ENCODE results near the gene XKR8.

XKR8 gene

DNA sequence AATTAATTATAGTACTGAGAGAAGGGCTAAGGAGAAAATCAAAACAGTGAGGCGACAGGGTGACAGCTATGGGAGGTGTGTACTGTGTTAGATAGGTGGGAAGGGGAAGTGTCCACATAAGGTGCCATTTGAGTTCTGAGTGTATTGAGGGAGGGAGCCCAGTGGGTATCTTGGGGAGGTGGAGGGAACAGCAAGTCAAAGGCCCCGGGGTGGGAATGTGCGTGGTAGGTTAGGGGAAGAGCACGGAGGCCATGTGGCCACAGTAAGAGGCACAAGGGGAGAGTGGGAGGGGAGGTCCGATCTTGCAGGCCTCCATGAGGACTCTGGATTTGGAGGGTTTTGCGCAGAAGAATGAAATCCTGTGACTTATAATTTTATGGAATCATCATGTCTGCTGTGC, 3.0 kb upstream of the XKR8 start:
- no peak for DNase-seq

DNA sequence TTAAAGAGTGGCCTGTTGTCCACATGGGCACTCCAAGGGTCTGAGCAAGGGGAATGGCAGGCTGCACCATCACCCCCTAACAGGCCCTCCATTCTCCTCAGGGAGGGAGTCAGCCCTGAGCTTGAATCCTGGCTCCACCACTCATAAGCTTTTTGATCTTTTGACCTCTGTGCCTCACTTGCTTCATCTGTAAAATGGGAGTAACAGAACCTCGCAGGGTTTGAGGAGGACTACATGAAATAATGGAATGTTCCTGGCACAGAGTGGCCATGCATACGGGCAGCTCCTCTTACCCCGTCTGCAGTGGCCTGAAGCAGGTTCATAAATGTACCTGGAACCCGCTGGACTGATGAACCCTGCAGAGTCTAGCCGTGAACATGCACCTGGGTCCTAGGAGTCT, 2.1 kb upstream of the XKR8 start:
- DNase-seq, result no peak

DNA sequence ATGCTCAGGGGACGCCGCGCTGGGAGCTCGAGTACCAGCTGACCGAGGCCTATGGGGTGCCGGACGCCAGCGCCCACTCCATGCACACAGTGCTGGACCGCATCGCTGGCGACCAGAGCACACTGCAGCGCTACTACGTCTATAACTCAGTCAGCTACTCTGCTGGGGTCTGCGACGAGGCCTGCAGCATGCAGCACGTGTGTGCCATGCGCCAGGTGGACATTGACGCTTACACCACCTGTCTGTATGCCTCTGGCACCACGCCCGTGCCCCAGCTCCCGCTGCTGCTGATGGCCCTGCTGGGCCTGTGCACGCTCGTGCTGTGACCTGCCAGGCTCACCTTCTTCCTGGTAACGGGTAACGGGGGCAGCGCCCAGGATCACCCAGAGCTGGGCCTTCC, 1.3 kb upstream of the XKR8 start:
- no peak for DNase-seq

DNA sequence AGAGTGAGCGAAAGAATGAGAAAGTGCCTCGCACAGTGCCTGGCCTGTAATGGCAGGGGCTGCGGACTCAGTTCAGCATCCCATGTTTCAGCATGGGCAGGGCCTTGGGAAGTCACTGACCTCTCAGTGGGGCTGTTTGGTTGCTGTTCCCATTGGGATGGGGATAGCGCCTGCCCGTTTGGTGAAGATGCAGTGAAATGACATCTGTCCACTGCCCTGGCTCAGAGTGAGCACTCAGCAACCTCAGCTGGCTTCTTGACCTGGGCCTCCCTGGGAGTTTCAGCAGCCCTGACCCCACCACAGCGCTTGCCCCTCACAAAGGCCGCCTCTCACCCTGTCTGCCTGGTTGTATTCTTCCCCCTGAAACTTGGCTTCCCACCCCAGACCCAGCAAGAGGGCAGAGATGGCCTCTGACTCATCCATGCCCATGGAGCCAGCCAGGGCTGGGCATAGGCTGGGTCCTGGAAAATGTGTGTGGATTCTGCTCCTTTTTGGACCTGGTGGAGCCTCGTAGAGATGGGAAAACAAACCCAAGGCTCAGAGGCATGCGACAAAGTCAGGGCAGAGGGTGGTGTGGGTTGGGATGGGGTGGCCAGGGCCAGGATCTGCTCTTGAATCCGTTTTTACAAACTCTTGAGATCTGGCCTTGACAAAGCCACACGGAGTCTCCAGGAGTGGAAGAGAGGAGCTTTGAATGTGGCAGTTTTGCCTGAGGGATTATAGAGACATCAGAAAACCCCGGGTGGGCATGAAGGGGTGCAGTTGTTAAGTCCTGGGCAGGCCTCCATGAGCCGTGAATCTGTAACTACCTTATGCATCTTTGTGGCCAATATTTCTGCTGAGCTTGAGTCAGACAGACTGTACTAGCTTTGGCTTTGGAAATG, 1.2 kb downstream of the XKR8 start:
- no peak for DNase-seq

DNA sequence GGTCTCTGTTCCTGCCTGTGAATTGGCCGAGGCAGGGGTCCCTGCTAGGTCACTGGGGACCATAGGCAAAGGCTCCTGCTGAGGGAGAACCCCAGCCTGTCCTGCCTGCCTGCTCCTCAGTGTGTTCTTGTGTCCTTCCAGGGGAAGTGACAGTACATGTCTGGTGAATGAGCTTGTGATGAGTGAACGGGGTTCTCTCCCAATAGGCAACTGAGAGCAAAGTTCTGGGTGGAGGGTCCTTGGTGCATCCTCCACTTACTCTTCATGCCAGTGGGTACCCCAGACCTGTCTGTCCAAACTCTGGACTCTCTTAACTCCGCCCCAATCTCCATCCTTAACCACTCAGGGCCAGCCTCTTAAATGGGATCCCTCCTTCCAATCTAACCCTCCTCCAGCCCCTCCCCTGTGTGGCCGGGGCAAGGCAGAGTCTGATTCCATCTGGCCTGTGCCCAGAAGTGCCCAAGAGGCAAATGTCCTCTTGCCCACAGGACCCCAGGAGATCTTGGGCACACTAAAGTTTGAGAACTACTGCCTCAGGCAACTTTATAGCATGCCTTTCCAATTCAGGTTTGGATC, 2.0 kb downstream of the XKR8 start:
- no peak for DNase-seq

DNA sequence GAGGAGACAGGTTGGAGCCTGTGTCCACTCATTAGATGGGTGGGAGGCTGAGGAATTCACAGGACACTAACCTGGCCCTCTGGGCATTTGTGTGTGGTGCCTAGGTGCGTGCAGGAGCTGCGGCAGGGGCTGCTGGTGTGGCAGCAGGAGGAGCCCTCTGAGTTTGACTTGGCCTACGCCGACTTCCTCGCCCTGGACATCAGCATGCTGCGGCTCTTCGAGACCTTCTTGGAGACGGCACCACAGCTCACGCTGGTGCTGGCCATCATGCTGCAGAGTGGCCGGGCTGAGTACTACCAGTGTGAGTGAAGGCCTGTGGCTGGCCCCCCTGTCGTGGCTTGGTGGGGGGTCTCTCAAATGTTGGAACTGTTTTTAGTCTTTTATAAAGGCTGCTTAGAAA, 3.6 kb downstream of the XKR8 start:
- DNase-seq, result no peak

DNA sequence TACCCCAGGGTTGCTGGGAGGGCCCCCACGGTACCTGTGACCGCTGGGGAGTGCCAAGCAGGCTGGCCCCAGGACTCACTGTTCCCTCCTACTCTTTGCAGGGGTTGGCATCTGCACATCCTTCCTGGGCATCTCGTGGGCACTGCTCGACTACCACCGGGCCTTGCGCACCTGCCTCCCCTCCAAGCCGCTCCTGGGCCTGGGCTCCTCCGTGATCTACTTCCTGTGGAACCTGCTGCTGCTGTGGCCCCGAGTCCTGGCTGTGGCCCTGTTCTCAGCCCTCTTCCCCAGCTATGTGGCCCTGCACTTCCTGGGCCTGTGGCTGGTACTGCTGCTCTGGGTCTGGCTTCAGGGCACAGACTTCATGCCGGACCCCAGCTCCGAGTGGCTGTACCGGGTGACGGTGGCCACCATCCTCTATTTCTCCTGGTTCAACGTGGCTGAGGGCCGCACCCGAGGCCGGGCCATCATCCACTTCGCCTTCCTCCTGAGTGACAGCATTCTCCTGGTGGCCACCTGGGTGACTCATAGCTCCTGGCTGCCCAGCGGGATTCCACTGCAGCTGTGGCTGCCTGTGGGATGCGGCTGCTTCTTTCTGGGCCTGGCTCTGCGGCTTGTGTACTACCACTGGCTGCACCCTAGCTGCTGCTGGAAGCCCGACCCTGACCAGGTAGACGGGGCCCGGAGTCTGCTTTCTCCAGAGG, 6.8 kb downstream of the XKR8 start:
- DNase-seq, result no peak

DNA sequence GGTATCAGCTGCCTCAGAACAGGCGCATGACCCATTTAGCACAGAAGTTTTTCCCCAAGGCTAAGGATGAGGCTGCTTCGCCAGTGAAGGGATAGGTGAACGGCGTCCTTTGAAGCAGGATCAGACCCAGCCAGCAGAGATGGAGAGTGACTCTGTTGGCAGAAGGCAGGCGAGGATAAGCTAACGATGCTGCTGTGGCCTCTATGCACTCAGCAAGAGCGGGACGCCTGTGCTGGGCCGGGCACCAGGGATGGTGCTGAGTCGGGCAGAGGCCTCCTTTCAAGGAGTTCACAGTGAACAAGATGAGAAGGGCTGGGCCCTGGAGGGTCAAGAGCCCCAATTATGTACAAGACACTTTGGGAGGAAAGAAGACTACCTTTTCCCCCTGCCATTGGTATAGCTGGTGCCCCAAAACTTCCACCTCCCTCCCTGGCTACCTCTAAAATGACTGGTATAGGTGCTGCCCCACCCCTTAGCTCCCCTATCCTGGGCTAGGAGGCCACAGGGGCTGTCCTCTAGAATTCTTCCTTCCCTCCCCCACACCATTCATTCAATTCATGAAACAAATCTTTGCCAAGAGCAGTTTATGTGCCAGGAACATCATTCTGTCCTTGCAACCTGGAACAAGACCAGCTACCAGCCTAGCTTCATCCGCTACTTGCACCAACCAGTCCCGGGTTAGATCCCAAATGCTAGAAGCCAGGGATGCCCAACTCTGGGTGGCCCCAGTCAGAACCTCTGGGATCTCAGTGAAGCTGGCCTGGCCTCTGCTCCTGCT, 7.5 kb downstream of the XKR8 start:
- DNase-seq, result no peak

DNA sequence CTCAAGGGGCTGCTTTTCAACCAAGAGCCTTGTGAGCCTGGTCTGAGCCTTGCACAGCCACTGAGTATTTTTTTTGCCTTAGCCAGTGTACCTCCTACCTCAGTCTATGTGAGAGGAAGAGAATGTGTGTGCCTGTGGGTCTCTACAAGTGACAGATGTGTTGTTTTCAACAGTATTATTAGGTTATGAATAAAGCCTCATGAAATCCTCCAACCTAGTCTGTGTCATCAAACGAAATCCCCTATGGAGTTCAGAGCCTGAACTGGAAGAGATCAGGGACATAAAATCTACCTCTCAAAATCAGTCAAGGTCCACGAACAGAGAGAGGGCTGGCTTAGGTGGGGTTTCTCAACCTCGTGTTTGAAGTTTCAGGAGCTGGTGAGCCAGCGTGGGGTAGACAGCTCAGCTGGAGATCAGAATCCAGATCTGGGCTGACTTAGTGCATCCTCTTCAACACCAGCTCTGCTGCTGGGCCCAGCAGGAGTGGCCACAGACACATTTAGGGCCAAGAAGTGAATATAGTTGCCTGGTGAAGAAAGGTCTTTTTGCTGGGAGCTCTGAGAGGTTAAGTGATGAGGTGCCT, 8.2 kb downstream of the XKR8 start:
- DNase-seq, result no peak

DNA sequence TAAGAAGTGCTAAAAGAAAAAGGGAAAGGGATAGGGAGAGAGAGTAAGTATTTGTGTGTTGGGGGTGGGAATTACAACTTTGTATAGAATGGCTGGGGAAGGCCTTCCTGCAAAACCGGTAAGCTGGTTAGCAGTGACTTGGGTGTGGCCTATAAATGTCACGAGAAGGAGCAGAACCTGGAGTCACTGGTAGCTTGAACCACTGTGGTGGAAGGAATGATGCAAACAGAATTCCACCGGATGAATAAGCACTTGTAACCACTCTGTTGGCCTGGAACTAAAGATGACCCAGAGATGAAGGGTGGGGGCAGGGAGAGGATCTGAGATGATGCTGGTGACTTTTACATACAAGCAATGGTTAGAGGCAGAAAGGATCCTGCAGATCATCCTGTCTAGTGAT, 8.9 kb downstream of the XKR8 start:
- DNase-seq, result no peak

DNA sequence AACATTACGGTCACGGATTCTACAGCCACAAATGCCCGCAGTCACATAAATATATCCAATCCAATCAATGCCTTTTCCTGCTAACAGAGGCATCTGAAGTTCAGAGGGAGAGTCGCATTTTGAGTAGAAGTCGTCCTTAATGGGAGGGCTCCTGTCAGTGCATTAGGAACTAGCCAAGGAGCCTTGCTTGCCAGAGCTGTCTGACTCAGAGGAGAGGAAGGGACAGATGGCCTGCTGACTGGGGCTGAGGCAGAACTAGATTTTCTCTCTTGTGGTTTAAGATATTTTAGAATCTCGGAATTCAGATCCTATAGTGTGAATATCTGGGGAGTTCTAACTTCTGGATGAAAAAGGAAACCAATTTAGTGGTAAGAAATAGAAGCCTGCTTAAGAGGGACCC, 10.6 kb downstream of the XKR8 start:
- DNase-seq, result no peak

DNA sequence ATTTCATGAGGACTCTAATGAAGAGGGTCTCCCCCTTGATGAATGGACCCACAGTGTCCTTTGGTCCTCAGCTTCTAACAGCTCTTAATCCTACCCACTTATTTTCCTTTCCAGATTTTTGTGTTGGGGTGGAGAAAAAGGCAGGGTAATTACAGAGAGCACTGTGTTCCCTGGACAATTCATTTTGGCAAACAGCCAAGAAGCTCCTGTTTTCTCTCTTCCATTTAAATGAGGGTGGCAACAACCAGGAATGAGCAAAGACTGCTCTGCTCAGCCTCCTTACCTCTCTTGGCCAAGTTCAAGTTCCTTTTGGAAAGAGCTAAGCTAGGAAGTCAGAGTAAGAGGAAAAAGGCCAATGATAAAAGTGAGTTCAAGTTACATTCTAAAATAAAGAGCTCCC, 11.9 kb downstream of the XKR8 start:
- DNase-seq, result peak; percentile 71

DNA sequence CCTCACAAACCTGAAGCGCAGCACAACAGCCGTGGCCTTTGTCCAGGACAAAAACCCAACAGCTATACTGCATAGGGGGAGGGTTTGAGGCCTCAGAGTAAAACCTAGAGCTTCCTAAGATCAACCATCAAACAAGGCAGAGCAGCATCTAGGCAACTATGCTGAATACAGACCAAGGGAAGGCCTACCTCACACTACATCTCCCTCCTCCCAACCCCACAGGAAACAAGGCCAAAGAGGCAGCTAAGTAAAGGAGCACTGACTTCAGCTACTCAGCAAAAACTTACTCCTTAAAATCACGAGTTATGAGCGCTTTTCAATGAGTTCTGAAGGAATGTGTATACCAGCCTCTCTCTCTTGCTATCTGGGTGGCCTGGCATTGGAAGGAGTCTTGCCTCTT, 12.4 kb downstream of the XKR8 start:
- DNase-seq, result no peak

DNA sequence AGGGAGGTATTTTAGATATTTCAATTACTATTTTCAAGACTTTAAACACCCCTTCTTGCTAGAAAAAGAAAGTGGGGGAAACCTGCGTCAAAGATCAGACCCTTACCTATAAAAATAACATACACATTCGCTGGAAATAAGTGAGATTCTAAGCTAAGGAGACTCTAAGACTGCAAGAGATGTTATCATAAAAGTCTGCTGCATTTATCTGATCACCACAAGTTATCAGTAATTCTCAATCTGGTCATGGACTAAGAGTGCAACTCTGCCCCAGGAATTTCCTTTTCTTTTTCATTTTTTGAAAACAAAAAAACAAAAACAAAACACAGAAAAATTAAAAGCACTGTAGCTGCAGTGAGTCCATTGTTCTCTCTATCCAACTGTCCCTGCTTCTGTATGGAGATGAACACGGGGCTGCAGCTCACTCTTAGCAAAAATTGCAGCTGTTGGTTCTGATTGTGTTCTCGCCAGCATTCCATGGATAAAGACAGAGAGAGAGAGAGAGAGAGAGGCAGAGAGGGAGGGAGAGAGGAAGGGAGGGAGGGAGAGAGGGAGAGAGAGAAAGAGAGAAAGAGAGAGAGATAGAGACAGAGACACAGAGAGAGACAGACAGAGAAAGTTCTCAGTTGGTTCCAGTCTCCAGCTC, 14.1 kb downstream of the XKR8 start:
- peak; percentile 52 for DNase-seq

DNA sequence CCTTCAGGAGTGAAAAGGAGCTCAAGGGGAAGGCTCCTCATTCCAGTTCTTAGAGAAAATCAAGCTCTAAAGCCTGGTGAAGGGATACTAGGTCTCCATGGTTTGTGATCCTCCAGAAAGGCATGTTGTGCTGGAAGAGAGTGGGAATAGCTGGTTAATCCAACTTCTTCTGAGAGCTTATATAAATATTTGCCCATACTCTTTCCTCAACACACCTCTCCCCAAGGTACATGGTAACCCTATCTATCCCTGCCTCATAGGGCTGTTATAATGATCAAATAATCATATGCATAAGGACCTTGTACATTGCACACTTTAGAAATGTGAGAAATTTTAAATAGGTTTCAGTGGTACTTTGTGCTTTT, 14.6 kb downstream of the XKR8 start:
- no peak for DNase-seq

DNA sequence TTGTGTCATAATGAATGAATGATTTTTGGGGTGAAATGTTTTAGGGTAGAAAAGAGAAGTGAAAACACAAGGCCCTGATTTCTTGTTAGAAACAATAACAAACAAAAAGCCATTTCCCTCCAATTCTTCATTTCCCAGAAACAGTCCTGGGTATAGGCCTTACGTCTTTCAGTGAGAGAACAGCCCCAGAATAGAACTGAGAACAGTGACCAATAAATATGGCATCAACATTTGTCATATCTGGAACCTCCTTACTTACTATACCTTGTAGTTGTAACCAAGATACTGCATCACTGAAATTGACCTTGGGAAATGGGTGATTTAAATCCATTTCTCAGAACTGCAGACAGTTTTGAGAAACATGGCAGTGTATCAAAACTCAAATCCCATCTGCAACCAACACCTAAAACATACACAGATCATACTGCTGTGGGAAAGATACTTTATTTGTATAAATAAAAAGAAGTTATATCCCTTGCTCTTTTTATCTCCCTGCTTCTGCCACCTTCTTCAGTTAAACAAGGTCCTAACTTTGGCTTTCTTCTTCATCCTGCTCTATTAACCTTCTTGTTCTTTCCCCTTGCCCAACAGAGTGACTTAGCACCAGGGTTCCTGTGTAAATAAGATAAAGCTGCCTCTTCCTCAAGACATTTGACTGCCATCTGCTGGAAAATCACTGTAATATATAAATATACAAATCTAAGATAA, 19.5 kb downstream of the XKR8 start:
- DNase-seq, result peak; percentile 53

DNA sequence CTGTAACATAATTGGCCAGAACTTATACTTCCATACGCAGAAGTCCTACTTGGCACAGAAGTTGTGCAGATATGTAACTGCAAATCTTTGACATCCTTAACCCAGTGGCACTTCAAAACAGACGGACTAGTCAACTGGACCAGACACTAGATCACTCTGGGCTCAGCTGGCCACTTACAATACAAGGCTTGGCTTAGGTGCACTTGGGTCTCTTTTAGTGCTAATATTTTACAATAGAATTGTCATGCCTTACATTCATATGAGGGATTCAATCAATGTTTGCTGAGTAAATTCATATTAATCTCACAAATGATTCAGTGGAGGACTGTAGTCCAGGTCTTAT, 20.1 kb downstream of the XKR8 start:
- DNase-seq, result no peak

DNA sequence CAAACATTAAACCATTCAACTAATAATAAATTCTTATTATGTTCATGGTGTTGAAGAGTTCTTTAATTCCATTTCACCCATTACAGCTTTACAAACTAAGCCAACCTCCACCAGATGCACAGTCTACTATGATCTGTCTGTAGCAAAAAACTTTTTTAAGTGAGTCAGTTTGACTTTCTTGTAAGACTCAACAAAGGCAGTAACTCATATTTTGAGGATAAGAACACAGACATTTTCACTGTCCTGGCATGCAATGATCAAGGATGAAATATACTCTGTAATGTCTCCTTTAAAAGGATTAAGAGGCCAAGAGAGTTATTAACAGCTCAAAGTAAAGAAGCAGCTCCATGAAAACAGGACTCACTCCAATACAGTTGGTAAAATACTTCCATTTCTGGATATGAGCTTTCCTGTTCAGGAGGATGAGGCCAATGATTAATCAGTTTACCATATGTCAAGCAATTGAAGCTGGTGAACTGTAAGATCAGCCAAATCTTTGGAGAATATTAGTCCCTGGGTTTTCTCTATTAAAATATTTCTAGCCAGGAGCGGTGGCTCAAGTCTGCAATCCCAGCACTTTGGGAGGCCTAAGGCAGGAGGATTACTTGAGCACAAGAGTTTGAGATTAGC, 20.6 kb downstream of the XKR8 start:
- DNase-seq, result no peak

DNA sequence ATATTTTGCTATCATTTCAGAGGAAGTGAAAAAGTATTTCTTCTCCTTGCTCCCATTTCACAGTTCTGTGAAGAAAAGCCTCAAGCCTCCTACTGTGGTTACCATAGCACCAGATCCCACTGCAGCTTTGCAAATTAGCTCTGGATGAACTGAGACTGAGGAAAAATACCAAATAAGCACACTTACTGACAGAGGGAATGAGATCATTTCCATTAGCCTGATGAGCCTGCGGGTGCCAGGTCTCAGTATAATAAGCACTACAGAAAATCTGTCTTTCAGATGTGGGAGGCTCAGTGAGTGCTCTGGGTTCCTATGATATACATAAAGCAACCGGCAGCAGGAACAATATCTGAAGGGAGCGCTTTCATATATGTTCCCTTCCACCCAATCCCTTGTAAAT, 21.4 kb downstream of the XKR8 start:
- no peak for DNase-seq

DNA sequence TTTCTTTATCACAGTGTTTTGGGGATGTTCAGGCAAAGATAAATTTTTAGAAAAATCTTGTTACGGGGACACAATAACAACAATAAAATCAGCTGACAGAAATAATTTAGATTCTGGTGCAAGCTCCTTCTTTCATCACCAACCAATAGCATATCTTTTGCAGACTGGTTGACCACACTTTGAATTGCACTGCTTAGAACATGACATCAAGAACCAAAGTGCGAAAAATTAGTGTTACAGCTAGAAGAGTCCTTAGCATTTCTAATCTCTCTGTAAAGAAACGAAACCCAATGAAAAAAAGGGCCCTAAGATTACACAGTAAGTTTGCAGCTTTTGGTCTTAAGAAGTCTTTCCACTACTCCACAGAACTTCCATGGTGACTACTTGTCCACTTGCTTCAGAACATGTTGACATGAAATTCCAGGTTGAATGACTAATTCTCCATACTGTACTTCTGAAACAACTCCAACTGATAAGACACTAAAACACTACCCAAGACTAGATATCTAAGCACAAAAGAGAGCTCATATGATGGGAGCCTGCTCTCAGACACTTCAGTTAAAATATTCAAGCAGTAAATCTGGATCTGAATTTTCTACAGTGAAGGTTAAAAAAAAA, 31.3 kb downstream of the XKR8 start:
- no peak for DNase-seq

DNA sequence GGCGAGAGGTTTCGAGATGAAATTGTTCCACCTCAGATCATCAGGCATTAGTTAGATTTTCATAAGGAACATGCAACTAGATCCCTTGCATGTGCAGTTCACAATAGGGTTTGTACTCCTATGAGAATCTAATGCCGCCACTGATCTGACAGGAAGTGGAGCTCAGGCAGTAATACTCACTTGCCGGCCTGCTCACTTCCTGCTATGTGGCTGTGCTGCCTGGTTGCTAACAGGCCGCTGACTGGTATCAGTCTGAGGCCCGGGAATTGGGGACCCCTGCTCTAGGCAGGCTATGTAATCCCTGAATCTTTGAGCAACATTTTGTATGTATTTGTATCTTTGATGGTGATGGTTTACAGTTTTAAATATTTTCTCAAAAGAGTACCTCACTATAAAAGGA, 32.5 kb downstream of the XKR8 start:
- DNase-seq, result no peak
